Neural cell (in vitro differentiated cells): ENCODE results near the gene KBTBD13. TPM values are rescaled to one million over a fixed set of nuclear protein-coding genes. Genes with fewer than 3 reads are reported as not detected.

Source experiments
- H2AFZ ChIP-seq: fragments of 200-600, 300-800 bp; sonication (generic), shearing (Covaris generic); 2 replicates; pipeline ENCODE4 v1.6.0; 2014; ENCODE audit warnings: low read depth, mild to moderate bottlenecking, antibody characterized with exemption, low read length, moderate library complexity
- H3F3A ChIP-seq: fragments of 200-600 bp; shearing (Covaris generic); 2 replicates; pipeline ENCODE4 v1.6.1; 2016; ENCODE audit warnings: mild to moderate bottlenecking, moderate library complexity, mixed read lengths, antibody characterized with exemption, low read length; ENCODE audit not compliant: insufficient read depth, poor library complexity, severe bottlenecking
- H3K27ac ChIP-seq: fragments of 200-600, 300-800 bp; sonication (generic), shearing (Covaris generic); 2 replicates; pipeline ENCODE4 v1.5.1; 2014; ENCODE audit warnings: mild to moderate bottlenecking, low read length, moderate library complexity
- H3K27me3 ChIP-seq: fragments of 300-800, 200-600 bp; sonication (generic), shearing (Covaris generic); 2 replicates; pipeline ENCODE4 v1.6.0; 2014; ENCODE audit warnings: mild to moderate bottlenecking, low read depth, low read length, moderate library complexity; ENCODE audit not compliant: insufficient read depth
- H3K36me3 ChIP-seq: fragments of 300-800, 200-600 bp; sonication (generic), shearing (Covaris generic); 2 replicates; pipeline ENCODE4 v1.5.1; 2014; ENCODE audit warnings: mild to moderate bottlenecking, antibody characterized with exemption, low read length, moderate library complexity; ENCODE audit not compliant: insufficient read depth
- H3K4me2 ChIP-seq: fragments of 300-800, 200-600 bp; sonication (generic), shearing (Covaris generic); 2 replicates; pipeline ENCODE4 v1.6.0; 2014; ENCODE audit warnings: mild to moderate bottlenecking, low read length
- H3K4me3 ChIP-seq: fragments of 300-800, 200-600 bp; sonication (generic), shearing (Covaris generic); 2 replicates; pipeline ENCODE4 v1.5.1; 2014; ENCODE audit warnings: mild to moderate bottlenecking, low read length, moderate library complexity
- H3K79me2 ChIP-seq: fragments of 200-600 bp; shearing (Covaris generic); replicated peaks from 2 replicates; pipeline ENCODE4 v1.6.0; 2014; ENCODE audit warnings: mild to moderate bottlenecking, low read length, moderate library complexity; ENCODE audit not compliant: insufficient read depth
- H3K9ac ChIP-seq: fragments of 300-800, 200-600 bp; sonication (generic), shearing (Covaris generic); 2 replicates; pipeline ENCODE4 v1.6.1; 2016; ENCODE audit warnings: mild to moderate bottlenecking, low read length, mixed read lengths
- H3K9me2 ChIP-seq: fragments of 200-600 bp; shearing (Covaris generic); 2 replicates; pipeline ENCODE4 v1.6.1; 2016; ENCODE audit warnings: mild to moderate bottlenecking, low read length, mixed read lengths; ENCODE audit not compliant: insufficient read depth
- H3K9me3 ChIP-seq: fragments of 200-600, 300-800 bp; sonication (generic), shearing (Covaris generic); 2 replicates; pipeline ENCODE4 v1.6.1; 2016; ENCODE audit warnings: mild to moderate bottlenecking, mixed run types, low read length, moderate library complexity, mixed read lengths
- H4K20me1 ChIP-seq: fragments of 200-600 bp; shearing (Covaris generic); 2 replicates; pipeline ENCODE4 v1.6.1; 2016; ENCODE audit warnings: mild to moderate bottlenecking, mixed run types; ENCODE audit not compliant: insufficient read depth
- CTCF ChIP-seq: fragments of 450-650 bp; IDR thresholded peaks from 2 replicates; pipeline ENCODE4 v1.5.1; 2014; ENCODE audit warnings: antibody characterized with exemption, mild to moderate bottlenecking, moderate library complexity; ENCODE audit not compliant: poor library complexity, severe bottlenecking
- EP300 ChIP-seq: fragments of 450-650 bp; conservative IDR thresholded peaks from 2 replicates; pipeline ENCODE4 v1.6.1; 2014; ENCODE audit warnings: antibody characterized with exemption, mild to moderate bottlenecking, moderate library complexity; ENCODE audit not compliant: poor library complexity, severe bottlenecking
- EZH2 ChIP-seq: fragments of 200-600, 300-800 bp; shearing (Covaris generic), sonication (generic); IDR thresholded peaks from 2 replicates; pipeline ENCODE4 v1.6.1; 2014; ENCODE audit warnings: antibody characterized with exemption, low read length, borderline replicate concordance, mild to moderate bottlenecking; ENCODE audit not compliant: insufficient read depth, poor library complexity, severe bottlenecking
- MXI1 ChIP-seq: fragments of 450-650 bp; conservative IDR thresholded peaks from 2 replicates; pipeline ENCODE4 v1.6.1; 2014; ENCODE audit warnings: antibody characterized with exemption, mild to moderate bottlenecking; ENCODE audit not compliant: poor library complexity, severe bottlenecking
- POLR2AphosphoS5 ChIP-seq: IDR thresholded peaks from 2 replicates; pipeline ENCODE4 v1.6.1; 2012
- RAD21 ChIP-seq: fragments of 450-650 bp; conservative IDR thresholded peaks from 2 replicates; pipeline ENCODE4 v1.6.1; 2014; ENCODE audit warnings: antibody characterized with exemption, mild to moderate bottlenecking, moderate library complexity
- REST ChIP-seq: IDR thresholded peaks from 2 replicates; pipeline ENCODE4 v1.6.1; 2012; ENCODE audit warnings: borderline replicate concordance
- SMC3 ChIP-seq: fragments of 450-650 bp; conservative IDR thresholded peaks from 2 replicates; pipeline ENCODE4 v1.6.1; 2014; ENCODE audit warnings: antibody characterized with exemption, mild to moderate bottlenecking, moderate library complexity; ENCODE audit not compliant: poor library complexity
- TAF1 ChIP-seq: IDR thresholded peaks from 2 replicates; pipeline ENCODE4 v1.6.1; 2012; ENCODE audit warnings: low read depth
- polyA plus RNA-seq: library from polyadenylated mRNA; depleted of rRNA; stranded (reverse); fragments of >200 nt; gene quantifications from 2 replicates; pipeline ENCODE4 v1.2.3, GENCODE V29; 2014

The KBTBD13 gene
- polyA plus RNA-seq, 1 donor from 2014 or later = not detected

- no peaks in the 10 kb centered on the region for H3K27me3 ChIP-seq
- H3K9me3 ChIP-seq = no peaks in the 10 kb centered on the region
- H3K9me2 ChIP-seq = no peaks in the 10 kb centered on the region
- H3K36me3 ChIP-seq = no peaks in the 10 kb centered on the region
- no peak within 1 kb of the TSS for H2AFZ ChIP-seq
- TF ChIP-seq TAF1 (no peak), POLR2AphosphoS5 (no peak)
- H4K20me1 ChIP-seq = no peaks in the 10 kb centered on the region
- no peak within 1 kb of the TSS for H3K27ac ChIP-seq
- H3F3A ChIP-seq = no peaks in the 10 kb centered on the region
- no peak within 1 kb of the TSS for H3K4me2 ChIP-seq
- no peak within 1 kb of the TSS for H3K9ac ChIP-seq
- H3K4me3 ChIP-seq = no peak within 1 kb of the TSS
- H3K79me2 ChIP-seq = no peaks in the 10 kb centered on the region
These were observed 31.6 kb upstream of the KBTBD13 start, which contains the start of gene SLC51B for GRCh38 chr15:65044724-65045481. Gene SLC51B (plus strand): TSS chr15:65045387. CDS start chr15:65050005, 4,618 bp downstream.

GRCh38 chr15:65048241-65048640 is 28.3 kb upstream of the KBTBD13 start:
- TF ChIP-seq TAF1 = no peak
- no peak for TF ChIP-seq RAD21
- no peak for TF ChIP-seq MXI1
- no peak for TF ChIP-seq CTCF
- TF ChIP-seq SMC3 = no peak

GRCh38 chr15:65049418-65049840 is 27.1 kb upstream of the KBTBD13 start:
- H4K20me1 ChIP-seq = no peaks in the 10 kb centered on the region
- H3K4me3 ChIP-seq = peak overlapping the region; percentile 61
- no peaks in the 10 kb centered on the region for H3K79me2 ChIP-seq
- H3K9ac ChIP-seq = no peak overlapping the region
- H2AFZ ChIP-seq = no peak overlapping the region
- no peak for TF ChIP-seq TAF1
- peak; percentile 72 for TF ChIP-seq POLR2AphosphoS5
- TF ChIP-seq EP300 = peak; percentile 58
- no peak for TF ChIP-seq EZH2
- TF ChIP-seq MXI1 = peak; percentile 83
- no peak for TF ChIP-seq CTCF
- TF ChIP-seq RAD21 = no peak
- peak; percentile 13 for TF ChIP-seq SMC3
- peak; percentile 32 for TF ChIP-seq REST
- H3K9me3 ChIP-seq = no peaks in the 10 kb centered on the region
- H3K27me3 ChIP-seq = no peaks in the 10 kb centered on the region
- no peaks in the 10 kb centered on the region for H3F3A ChIP-seq
- H3K27ac ChIP-seq = no peak overlapping the region
- H3K36me3 ChIP-seq = no peaks in the 10 kb centered on the region
- no peaks in the 10 kb centered on the region for H3K9me2 ChIP-seq
- peak overlapping the region; percentile 65 for H3K4me2 ChIP-seq

More at GRCh38 chr15:65048241-65048640, 28.3 kb upstream of the KBTBD13 start:
- Histone ChIP-seq H3K9ac (no peak overlapping the region), H3K4me3 (no peak overlapping the region), H3K4me2 (no peak overlapping the region), H3K27ac (no peak overlapping the region), H3K36me3 (no peaks in the 10 kb centered on the region), H4K20me1 (no peaks in the 10 kb centered on the region), H3K9me3 (no peaks in the 10 kb centered on the region), H2AFZ (no peak overlapping the region), H3F3A (no peaks in the 10 kb centered on the region), H3K9me2 (no peaks in the 10 kb centered on the region), H3K27me3 (no peaks in the 10 kb centered on the region), H3K79me2 (no peaks in the 10 kb centered on the region)
